NCI-H82 treated with DMSO at 0.1 percent for 48 hours (cell line): ENCODE data around the gene L3MBTL4.
"Not testable (repeated sequence)": the region's sequence is repeated elsewhere in the genome, so short reads cannot be mapped to it uniquely, and the experiment has no call there.

ENCODE experiments used
- DNase-seq: peaks from one replicate; lab custom pipeline; 2025; ENCODE audit not compliant: unreplicated experiment; lab: John Stamatoyannopoulos, UW

L3MBTL4 gene

GRCh38 chr18:6406910-6407470 is 7.7 kb downstream of the L3MBTL4 start:
- DNase-seq, result no peak

DNA sequence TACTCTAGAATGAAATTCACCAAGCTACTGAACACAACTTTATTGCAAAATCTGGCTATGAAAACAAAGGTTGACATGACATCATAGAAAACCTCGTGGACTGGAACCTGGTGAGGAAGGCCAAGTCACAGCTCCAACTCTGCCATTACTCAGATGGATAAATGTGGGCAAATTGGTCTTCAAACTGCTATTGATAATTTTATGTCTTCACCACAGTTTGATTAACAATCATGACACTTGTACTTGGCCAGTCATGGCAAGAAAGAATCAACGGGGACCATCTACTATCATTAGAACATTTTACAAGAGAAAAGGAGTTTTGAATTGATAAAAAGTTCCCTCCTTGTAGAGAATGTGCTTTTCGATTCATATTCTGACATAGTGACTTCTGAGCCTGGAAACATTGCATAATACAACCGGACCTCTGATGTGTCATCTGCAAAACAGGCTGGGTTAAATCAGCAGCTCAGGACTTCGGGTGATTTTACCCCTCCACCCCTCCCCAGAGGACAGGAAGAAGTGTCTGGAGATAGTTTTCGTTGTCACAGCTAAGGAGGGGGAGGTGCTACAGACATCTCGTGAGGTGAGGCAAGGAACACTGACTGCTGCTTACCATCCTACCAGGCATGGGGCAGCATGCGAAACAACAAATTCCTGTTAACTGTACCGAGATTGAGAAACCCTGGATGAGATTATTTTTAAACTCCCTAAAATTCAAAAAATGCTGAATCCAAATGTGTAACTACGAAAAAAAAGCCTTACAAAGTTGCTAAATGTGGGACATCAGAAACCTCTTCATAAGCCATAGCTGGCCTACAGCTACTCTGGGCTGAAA is 8.4 kb downstream of the L3MBTL4 start:
- DNase-seq, result no peak

DNA sequence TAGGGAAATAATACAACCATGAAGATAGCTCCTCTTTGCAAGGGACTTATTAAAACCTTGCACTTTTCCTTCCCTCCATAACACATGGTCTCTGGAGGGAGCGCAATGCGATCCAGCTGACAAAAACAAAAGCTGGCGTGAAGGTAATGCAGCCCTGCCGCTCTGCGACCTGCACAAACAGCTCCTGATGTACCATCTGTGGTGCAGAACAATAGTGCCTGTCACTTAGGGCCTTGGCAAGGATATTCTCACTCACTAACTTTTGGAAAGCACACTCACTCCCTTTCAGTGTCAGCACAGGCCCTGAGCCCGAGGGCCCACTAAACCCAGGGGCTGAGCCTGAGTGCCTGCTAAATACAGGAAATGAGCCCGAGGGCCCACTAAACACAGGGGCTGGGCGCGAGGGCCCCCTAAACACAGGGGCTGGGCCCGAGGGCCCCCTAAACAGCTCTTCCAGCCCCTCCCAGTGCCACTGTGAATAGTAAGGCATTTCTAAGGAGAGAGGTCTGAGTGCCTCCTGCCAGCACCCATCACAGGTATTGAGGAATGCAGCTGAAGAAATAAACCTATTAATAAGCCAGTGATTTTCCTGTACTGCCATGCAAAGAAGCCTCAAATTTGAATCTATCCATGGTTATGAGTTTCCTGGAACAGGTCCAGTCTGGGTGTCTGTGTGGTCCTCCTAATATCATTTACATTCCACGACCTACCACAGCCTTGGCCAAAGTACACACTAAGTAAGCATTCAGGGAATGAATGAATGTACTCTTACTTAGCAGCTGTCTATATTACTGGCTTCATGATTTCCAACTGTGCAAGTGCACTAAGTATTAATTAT is 9.3 kb downstream of the L3MBTL4 start:
- DNase-seq, result no peak

GRCh38 chr18:6404834-6405233 is 9.9 kb downstream of the L3MBTL4 start:
- DNase-seq, result no peak

GRCh38 chr18:6401687-6402086 is 13.0 kb downstream of the L3MBTL4 start:
- DNase-seq, result no peak

GRCh38 chr18:6399776-6400175 is 14.9 kb downstream of the L3MBTL4 start:
- DNase-seq, result no peak

DNA sequence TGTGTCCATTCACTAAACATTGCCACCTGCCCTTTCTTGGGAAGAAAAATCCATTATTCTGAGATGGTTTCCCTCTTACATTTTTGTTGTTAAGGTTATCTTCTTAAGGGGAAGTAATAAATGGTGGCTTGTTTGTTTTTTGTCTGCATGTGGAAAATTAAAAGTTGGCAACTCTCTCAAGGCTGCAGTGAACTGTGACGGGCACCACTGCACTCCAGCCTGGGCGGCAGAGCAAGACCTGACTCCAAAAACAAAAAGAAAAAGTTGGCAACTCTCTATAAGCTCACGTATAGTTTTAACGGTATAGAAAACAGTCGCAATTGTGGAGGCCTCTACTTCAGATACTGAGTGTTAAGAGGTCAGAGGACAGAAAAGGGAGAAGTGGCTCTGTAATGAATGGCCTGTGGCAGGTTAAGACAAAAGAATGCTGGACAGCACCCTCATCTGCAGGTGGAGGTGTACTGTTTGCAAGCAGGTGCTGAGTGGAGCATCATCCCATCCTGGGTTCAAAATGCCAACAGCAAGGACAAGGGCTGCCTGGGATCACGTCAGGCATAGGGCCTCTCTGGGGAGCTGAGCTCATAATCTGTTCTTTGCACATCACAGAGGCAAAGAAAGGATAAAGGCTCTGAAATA is 16.7 kb downstream of the L3MBTL4 start:
- no peak for DNase-seq

GRCh38 chr18:6396847-6397246 is 17.9 kb downstream of the L3MBTL4 start:
- DNase-seq, result no peak

GRCh38 chr18:6396276-6396675 is 18.4 kb downstream of the L3MBTL4 start:
- DNase-seq, result no peak

DNA sequence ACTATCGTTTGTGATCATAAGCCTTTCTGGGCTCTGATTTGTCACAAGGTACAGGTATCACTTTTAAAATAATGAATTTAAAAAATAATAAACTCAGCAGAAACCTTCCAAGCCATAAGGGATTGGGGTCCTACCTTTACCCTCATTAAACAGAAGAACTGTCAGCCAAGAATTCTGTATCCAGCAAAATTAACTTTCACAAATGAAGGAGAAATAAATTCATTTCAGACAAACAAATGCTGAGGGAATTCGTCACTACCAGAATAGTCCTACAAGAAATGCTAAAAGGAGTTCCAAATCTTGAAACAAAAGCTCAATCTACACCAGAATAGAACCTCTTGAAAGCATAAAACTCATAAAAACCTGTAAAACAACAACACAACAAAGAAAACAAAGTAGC is 25.7 kb downstream of the L3MBTL4 start:
- no peak for DNase-seq

- no peak for DNase-seq
These were observed 31.7 kb downstream of the L3MBTL4 start for GRCh38 chr18:6382963-6383362.

GRCh38 chr18:6377473-6377872 is 37.2 kb downstream of the L3MBTL4 start:
- not testable (repeated sequence) for DNase-seq

DNA sequence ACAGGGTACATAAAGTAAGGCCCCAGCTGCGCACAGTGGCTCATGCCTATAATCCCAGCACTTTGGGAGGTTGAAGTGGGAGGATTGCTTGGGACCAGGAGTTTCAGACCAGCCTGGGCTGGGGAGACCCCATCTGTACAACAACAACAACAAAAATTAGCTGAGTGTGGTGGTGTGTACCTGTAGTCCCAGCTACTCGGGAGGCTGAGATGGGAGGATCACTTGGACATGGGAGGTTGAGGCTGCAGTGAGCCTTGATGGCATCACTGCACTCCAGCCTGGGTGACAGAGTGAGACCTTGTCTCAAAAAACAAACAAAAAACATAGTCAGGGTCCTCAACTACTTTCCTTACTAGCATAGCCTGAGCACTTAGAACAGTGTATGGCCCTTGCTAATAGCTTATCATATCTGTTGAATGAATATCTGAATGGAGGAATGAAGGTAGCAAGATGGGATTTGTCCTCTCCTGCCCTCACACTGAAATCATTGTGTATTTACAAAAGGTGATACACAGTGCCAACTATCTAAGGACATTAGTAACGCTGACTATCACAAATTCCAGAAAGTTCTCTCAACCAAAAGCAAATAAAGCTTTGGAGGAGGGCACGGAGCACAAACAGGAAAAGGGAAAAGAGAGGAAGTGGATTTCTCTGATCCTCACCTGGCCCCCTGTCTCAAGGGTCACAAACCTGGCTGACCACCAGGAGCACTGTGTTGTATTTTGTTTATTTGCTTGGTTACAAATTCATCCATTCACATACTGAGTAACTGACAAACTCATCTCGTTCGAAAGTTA is 38.1 kb downstream of the L3MBTL4 start:
- DNase-seq, result no peak

DNA sequence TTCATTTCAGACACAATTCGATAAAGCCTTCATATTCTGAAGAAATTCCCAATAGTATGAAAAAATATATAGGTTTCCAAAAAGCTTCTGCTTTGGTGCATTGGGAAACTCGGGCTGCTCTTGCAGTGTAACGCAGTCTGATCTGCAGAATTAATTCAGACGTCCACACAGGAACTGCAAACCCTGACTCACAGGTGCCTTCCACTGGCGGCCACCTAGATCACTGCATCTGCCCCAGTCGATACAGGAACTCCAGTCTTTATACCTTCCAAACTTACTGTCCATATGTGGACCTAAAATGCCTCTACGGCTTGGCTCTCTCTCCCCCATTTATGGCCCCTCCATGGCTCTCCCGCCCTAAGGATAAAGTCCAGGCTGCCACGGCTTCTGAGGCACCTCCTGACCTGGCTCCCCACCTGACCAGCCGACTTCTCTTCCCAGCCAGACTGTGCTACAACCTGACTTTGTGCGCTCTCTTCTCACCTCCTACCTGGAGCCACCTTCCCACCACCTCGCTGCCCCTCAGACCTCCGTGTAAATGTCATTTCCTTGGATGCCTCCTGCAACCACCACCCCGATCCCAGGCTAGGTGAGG is 39.7 kb downstream of the L3MBTL4 start:
- DNase-seq, result no peak

DNA sequence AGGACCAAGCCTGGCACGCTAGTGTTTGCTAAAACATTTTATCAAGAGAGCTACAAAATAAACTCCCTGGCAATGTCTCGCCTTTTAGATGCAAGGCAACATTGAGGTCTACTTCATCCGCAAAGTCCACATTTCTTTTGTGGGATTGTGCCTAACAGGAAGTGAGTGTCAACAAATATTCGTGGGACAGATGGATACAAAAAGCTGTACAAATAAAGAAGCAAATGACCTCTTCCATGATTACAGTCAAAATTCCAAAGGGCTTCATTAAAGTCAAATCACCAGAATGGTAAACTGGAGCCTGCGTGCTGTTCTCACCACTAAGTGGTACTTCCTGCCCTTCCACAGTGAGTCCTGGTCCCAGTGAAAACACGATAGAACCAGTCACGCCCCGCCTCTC is 40.4 kb downstream of the L3MBTL4 start:
- DNase-seq, result no peak

DNA sequence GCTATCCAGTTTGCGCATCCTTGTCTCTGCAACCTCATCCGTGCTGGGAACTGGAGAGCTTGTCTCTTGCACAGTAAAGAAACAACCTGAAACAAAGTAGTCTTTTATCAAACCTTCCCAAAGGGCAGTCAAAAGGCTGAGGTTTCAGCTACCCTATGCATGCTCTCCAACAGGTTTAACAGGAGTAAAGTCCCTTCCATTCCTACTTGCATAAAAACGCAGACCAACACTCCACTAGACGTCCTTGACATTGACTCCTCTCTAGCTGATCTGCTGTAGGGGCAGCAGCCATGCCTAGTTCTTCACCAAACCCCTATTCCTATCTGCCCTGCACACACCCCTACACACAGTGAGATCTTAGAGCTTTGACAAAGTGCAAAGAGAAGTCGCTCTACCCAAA is 41.5 kb downstream of the L3MBTL4 start:
- DNase-seq, result no peak

DNA sequence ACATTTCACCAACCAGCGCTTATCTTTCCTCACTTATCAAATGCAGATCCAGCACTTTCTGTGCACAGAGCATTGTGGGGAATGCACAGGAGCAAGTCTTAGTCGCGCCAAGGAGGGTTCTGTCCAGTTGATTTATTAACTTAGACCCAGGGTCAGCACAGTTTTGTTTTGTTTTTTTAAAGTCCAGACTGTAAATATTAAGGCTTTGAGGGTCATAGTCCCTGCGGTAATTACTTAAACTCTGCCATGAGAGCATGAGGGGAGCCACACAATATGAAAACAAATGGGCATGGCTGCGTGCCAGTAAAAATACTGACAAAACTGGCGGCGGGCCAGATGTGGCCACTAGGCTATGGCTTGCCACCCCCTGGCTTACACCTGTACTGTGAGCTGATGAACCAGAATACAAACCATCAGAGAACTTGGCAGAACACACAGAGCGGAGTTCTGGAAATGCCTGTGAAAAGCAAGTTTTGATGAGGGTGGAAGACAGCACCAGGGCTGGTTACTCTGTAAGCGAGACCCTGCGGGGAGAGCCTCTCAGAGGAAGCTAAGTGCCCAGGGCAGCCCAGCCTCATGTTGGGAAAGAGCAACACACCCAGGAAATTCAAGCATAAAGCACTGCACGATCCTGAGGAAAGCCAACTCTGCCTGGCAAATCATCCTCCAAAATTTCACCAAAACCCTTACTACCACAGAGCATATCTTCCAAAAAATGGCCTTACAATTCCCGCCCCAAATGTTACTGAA is 43.6 kb downstream of the L3MBTL4 start:
- DNase-seq, result no peak

- DNase-seq, result no peak
These were observed 44.3 kb downstream of the L3MBTL4 start for GRCh38 chr18:6370410-6370809.

DNA sequence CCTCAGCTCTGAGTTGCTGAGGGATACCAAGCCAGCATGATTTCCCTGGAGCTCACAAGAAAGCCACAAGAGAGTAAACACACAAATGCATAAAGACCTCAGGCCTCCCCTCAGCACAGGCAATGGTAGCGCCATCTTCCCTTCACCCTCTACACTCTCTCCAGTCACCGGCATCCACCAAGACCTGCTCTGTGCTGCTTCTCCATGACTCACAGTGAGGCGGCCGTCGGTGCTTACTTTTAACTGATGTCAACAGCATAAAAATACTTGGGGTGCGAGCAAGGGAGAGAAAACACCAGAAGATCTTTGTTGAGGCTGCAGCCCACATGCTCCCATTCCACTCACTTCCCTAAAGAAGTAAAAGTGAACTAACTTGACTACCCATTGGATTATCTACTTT is 46.7 kb downstream of the L3MBTL4 start:
- DNase-seq, result no peak

- DNase-seq, result no peak
These were observed 47.5 kb downstream of the L3MBTL4 start for GRCh38 chr18:6367208-6367607.
